HG03457 (cell line): ENCODE results near the gene CDC5L.
"Not testable (repeated sequence)": the region's sequence is repeated elsewhere in the genome, so short reads cannot be mapped to it uniquely, and the experiment has no call there.

Source experiments
- ATAC-seq: cut with Tn5 transposase; IDR thresholded peaks from one replicate; pipeline ENCODE4 v1.9.1; 2021; ENCODE audit warnings: moderate number of reproducible peaks; ENCODE audit not compliant: unreplicated experiment

Gene CDC5L

DNA sequence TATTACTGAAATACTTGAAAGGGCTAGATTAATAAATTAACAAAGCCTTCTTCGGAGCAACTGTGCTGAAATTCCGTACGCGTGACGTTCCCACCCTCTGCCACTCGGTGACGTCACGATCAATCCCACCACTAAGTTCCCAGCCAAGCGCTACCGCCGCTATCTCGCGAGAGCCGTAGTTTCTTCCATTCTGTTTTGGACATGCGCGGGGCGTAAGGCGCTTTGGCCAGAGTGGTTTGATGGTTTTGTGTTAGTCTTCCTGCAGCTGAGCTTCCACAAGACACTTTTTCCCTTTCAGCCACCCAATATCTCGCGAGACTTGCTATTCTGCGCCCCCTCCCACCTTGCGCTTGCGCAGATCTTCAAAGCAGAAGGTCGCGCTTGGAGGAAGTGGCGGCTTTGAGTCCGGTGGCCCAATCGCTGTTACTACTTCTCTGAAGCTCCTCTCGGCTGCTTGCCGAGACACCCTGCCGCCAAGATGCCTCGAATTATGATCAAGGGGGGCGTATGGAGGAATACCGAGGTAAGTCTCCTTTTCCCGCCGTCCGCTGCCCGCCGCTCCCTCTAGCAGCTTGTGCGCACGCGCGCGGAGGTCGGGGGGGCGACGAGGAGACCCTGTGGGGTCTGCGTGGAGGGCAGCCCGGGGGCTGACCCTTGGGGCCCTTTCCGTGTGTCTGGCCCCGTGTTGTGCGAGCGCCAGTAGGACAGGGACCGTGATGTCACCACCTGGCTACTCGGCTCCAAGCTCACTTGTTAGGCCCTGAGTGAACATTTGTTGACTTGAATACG lies at the start of gene CDC5L:
TSS of gene CDC5L (plus strand) at position 361 of the 789 bp plus-strand sequence. CDS start at position 479, 118 bp downstream.
- peak; percentile 63 for ATAC-seq

- no peak for ATAC-seq
Observed at GRCh38 chr6:44338228-44339122, 49.0 kb upstream of the CDC5L start.

- no peak for ATAC-seq
Observed at GRCh38 chr6:44339301-44339700, 48.2 kb upstream of the CDC5L start.

- ATAC-seq = no peak
Observed at GRCh38 chr6:44339763-44340625, 47.5 kb upstream of the CDC5L start.

DNA sequence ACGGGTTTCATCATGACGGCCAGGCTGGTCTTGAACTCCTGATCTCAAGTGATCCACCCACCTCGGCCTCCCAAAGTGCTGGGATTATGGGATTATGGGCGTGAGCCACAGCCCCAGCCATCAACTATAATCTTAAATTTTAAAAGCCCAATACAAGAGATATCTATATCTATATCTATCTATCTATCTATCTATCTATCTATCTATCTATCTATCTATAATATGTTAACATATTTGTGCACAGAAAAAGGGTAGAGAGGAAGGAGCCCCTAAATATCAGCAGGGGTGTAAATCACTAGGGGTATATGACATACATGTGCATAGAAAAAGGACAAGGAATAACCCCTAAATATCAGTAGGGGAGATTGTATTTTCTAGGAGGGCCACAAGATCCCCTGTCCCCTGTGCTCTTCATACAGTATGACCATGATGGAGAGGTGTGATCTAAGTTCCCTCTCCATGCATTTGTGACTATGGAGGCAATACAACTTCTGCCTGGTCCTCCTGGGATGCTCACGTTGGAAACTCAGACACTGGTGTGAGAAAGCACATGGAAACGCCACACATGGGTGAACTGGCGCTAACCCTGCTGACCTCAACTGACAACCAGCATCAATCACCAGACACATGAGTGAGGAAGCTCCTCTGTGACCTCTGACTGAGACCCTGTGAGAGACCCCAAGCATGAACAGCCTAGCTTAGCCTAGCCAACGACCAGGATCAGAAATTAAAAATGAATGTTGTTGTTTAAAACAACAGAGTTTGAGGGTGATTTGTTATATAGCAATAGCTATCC lies 46.2 kb upstream of the CDC5L start:
- no peak for ATAC-seq

DNA sequence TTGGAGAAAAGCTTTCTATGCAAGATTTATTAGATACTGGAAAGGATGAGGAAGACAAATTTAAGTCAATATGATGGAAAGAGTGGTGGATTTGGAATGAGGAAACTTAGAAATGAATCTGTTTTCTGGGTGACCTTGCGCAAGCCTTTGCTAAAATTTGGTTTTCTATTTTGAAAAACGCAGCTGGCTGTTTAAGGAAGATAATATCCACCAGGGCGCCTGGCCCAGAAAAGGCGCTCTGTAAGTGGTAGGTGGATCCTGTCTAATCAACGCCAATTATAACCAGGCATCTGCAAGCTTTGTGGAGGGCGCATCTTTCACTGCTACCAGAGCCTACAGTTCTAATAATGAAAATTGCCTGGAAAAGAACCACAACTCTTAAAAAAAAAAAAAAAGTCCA lies 45.5 kb upstream of the CDC5L start:
- ATAC-seq = no peak

GRCh38 chr6:44342489-44342888 lies 45.0 kb upstream of the CDC5L start, which contains the start of gene SPATS1:
SPATS1 (plus strand) TSS chr6:44342650; CDS start chr6:44343096, 446 bp downstream.
- no peak for ATAC-seq

- not testable (repeated sequence) for ATAC-seq
Observed at GRCh38 chr6:44346818-44347217, 40.7 kb upstream of the CDC5L start.

- no peak for ATAC-seq
Observed at GRCh38 chr6:44349904-44350649, 37.4 kb upstream of the CDC5L start.

- ATAC-seq = not testable (repeated sequence)
Observed at GRCh38 chr6:44350650-44350994, 36.9 kb upstream of the CDC5L start.

- ATAC-seq = no peak
Observed at GRCh38 chr6:44352259-44352658, 35.2 kb upstream of the CDC5L start.

- no peak for ATAC-seq
Observed at GRCh38 chr6:44353336-44353735, 34.2 kb upstream of the CDC5L start.

DNA sequence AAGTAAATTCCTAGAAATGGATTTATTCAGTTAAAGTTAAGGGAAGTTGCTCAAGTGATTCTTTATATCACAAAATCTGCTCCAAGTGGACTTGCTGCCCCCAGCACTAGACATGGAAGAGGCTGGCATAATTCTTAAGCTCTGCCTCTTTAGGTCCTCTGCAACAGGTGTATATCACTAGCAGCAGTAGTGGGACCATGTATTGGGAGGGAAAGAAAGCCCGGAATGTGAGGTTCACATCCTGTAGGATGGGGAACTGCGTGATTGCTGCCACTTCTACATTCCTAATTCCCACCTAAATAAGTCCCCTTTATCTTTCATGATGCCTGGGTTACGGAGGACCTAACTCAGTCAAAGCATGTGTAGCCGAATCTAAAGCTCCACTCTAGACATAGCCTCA lies 31.9 kb upstream of the CDC5L start:
- ATAC-seq = no peak

GRCh38 chr6:44356487-44356886 lies 31.0 kb upstream of the CDC5L start:
- ATAC-seq = no peak

GRCh38 chr6:44359973-44360372 lies 27.5 kb upstream of the CDC5L start:
- no peak for ATAC-seq

GRCh38 chr6:44361947-44362346 lies 25.6 kb upstream of the CDC5L start:
- no peak for ATAC-seq

DNA sequence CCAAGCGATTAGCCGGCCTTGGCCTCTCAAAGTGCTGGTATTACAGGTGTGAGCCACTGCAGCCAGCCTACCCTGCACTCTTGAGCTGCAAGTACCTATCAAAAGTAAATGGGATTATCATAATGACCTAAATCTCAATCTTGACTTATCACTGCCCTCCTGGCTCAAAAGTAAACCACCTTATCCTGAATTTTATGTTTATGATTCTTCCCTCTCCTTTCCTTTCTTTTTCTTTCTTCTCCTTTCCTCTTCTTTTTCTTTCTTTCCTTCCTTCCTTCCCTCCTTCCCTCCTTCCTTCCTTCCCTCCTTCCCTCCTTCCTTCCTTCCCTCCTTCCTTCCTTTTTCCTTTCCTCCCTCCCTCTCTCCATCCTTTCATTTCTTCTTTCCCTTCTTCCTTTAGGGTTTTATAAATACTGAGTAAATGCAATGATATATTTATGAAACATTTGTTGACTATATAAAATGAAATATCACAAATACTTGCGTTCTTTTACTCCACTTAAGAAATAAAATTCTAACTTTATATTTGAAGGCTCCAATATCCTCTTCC lies 24.1 kb upstream of the CDC5L start:
- no peak for ATAC-seq

DNA sequence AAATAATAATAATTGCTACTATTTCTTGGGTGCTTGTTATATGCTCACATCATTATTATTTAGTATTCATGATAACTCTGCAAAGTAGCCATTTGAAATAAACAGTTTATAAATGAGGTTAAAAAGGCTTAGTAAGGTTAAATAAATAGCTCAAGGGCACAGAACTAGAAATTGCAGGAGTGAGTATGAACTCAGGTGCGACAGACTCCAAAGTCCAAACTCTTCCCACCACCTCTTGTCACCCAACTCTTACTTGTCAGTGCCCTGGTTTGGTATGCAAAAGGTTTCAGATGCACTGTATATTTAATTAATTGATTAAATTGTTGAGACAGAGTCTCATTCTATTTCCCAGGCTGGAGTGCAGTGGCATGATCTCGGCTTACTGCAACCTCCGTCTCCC lies 20.7 kb upstream of the CDC5L start:
- no peak for ATAC-seq

- ATAC-seq = no peak
Observed at GRCh38 chr6:44367681-44368080, 19.8 kb upstream of the CDC5L start.
